Measurements from ENCODE around the gene THUMPD1.
"Not testable (repeated sequence)": the region's sequence is repeated elsewhere in the genome, so short reads cannot be mapped to it uniquely, and the experiment has no call there.

- TF ChIP-seq CTCF, EZH2phosphoT487 (IDR thresholded peaks at IDR 0.05): not testable (repeated sequence)
Observed at GRCh38 chr16:20764448-20764847, 22.8 kb upstream of the THUMPD1 start.
